Fibroblast of the conjunctiva (primary cell): ENCODE results near the gene MSH2.
A peak's percentile ranks its signal among the peaks of the same experiment; 100 is the strongest.
"Not testable (repeated sequence)": the region's sequence is repeated elsewhere in the genome, so short reads cannot be mapped to it uniquely, and the experiment has no call there.

ENCODE experiments used
- DNase-seq: peaks from one replicate; pipeline ENCODE4 v3.0.0-alpha.2; 2010; ENCODE audit warnings: low read depth

MSH2 gene

GRCh38 chr2:47484396-47484795 is 81.4 kb downstream of the MSH2 start:
- no peak for DNase-seq

- no peak for DNase-seq
Measured at GRCh38 chr2:47485177-47485576, 82.2 kb downstream of the MSH2 start.

- peak; percentile 24 for DNase-seq
Measured at GRCh38 chr2:47485751-47486300, 82.9 kb downstream of the MSH2 start.

GRCh38 chr2:47486841-47487497 is 84.0 kb downstream of the MSH2 start:
- no peak for DNase-seq

GRCh38 chr2:47487498-47487875 is 84.5 kb downstream of the MSH2 start:
- no peak for DNase-seq

GRCh38 chr2:47488870-47489584 is 86.1 kb downstream of the MSH2 start:
- DNase-seq, result peak; percentile 66

- DNase-seq, result no peak
Measured at GRCh38 chr2:47490406-47490805, 87.5 kb downstream of the MSH2 start.

GRCh38 chr2:47493317-47494035 is 90.5 kb downstream of the MSH2 start:
- no peak for DNase-seq

- no peak for DNase-seq
Measured at GRCh38 chr2:47494267-47495130, 91.5 kb downstream of the MSH2 start.

GRCh38 chr2:47497843-47498460 is 95.0 kb downstream of the MSH2 start:
- no peak for DNase-seq

- no peak for DNase-seq
Measured at GRCh38 chr2:47499093-47499492, 96.1 kb downstream of the MSH2 start.

GRCh38 chr2:47499621-47500309 is 96.8 kb downstream of the MSH2 start:
- no peak for DNase-seq

- DNase-seq, result no peak
Measured at GRCh38 chr2:47501374-47502200, 98.6 kb downstream of the MSH2 start.

- not testable (repeated sequence) for DNase-seq
Measured at GRCh38 chr2:47502498-47502897, 99.5 kb downstream of the MSH2 start.

GRCh38 chr2:47503481-47504070 is 100.6 kb downstream of the MSH2 start:
- DNase-seq, result no peak

- DNase-seq, result no peak
Measured at GRCh38 chr2:47504174-47504810, 101.3 kb downstream of the MSH2 start.

- no peak for DNase-seq
Measured at GRCh38 chr2:47506024-47506423, 103.1 kb downstream of the MSH2 start.

GRCh38 chr2:47506436-47506835 is 103.5 kb downstream of the MSH2 start:
- no peak for DNase-seq

- no peak for DNase-seq
Measured at GRCh38 chr2:47508080-47508479, 105.1 kb downstream of the MSH2 start.
